Endometrial microvascular endothelial cells (primary cell): ENCODE data around the gene TNRC6C. TPM values are rescaled to one million over a fixed set of nuclear protein-coding genes. Genes with fewer than 3 reads are reported as not detected.

Experiments
- in situ Hi-C: cut with HindIII; loops from 2 replicates; pipeline ENCODE4 v1.10.0; 2017; ENCODE audit warnings: low sequenced_read_pairs, low pct_unique_long_range_greater_than_20kb; ENCODE audit errors: inconsistent ontology term
- total RNA-seq: library from RNA; depleted of rRNA; stranded (reverse); fragments of >200 nt; gene quantifications from one replicate; pipeline ENCODE4 v1.2.3, GENCODE V29; 2015; ENCODE audit errors: inconsistent ontology term

TNRC6C gene
- total RNA-seq, 1 donor from 2014 or later: 2.7 TPM

DNA sequence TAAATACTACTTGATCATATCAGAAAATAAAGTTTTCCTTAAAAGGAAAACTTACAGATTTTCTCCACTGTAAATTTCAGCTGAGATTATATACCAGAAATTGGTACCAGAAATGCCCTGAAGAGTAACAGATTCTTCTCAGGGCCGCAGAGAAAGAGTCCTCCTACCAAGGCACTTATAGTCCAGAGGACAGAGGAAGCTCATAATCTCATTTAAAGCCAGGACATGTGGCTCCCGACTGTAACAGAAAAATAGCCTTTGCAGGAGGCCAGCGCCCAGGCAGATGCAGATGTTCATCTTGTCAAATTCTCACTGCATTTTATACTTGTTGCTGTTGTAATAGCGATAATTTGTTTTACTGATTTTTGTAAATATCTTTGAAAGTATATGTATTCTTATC, 43.7 kb downstream of the TNRC6C start:
- in situ Hi-C loops: no loop called here

- in situ Hi-C loops: no loop called here
Measured at GRCh38 chr17:78005452-78006171, 47.1 kb downstream of the TNRC6C start.

DNA sequence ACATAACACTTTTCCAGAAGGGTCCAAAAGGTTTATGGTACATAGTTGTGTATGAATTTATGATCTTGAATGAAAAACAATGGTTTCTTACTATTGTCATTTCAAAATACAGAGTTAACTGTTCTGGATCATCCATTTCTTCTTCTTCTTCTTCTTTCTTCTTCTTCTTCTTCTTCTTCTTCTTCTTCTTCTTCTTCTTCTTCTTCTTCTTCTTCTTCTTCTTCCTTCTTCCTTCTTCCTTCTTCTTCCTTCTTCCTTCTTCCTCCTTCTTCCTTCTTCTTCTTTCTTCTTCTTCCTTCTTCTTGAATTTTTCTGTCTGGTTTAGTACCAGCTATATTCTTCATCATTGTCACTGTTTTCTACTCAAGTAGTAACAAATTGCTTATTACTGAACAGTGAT, 47.8 kb downstream of the TNRC6C start:
- in situ Hi-C loops: no loop called here

GRCh38 chr17:78007647-78008046, 49.1 kb downstream of the TNRC6C start:
- in situ Hi-C loops: no loop called here

DNA sequence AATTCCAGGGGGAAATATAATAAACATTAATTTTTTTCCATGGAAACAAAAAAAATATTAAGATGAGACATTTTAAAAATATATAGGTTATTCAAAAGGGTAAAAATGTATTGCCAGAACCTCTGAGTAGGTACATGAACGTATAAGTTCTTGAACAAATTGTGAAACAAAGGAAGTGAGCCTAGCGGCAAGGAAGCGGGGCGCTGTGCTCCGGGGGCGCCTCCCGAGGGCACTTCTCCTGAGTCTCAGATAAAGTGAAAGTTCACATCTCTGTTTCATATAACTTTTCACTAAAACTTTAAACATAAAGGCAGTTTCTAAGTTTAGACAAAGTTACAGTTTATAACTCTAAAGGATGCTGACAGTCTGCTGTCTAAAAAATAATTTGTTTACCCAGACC, 52.3 kb downstream of the TNRC6C start:
- in situ Hi-C loops: loop anchor here (10.0 kb wide), 1 partner anchor 276 kb away; no protein-coding TSS in a partner anchor

DNA sequence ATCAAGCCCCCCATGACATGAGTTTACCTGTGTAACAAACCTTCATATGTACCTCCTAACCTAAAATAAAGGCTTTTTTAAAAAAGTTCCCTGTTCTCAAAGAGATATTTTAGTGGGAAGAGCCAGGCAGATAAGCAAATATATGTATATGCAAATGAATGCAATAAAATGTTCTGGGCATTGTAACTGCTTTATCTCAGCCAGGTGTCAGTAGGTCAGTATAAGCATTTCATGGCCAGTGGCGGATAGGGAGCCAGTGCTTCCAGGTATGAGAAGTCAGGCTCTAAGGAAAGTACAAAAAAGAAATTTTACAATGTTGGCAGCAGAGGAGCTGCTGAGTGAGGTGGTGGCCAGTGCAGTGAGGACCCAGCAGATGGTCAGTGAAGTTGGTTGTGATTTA, 53.9 kb downstream of the TNRC6C start:
- in situ Hi-C loops: loop anchor here (10.0 kb wide), 1 partner anchor 278 kb away; no protein-coding TSS in a partner anchor

DNA sequence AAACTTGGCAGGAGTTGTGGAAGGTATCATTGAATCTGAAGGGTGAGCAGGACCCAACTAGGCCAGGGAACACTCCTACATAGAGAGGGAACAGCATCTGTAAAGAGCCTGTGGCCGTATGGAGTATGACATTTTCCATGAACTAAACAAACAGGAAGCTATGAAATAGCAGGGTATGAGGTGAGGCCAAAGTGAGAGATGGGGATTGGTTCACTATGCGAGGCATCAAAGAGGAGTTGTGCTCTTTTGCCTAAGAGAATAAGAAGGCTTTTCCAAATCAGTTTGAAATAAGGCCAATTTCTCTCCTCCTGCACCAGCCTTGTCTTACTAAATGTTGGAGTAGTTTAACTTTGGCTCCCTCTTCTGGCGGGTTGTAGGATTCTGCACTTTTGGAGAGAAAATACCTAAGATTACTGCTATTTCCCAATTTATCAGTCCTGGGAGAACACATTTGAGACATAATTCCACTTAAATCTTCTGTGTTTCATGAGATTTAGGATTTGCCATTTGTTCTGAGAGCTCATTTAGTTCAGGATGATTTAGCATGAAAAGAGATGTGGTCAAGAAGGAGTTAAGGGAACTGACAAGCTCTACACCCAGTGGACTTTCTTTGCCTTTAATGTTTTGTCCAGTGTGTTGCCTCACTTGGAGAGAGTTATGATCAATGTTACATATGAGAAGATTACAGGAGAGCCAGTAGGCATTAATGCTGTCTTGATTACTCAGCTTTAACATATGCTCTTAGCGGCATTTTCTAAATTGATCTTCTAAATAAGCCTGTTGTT, 55.4 kb downstream of the TNRC6C start:
- in situ Hi-C loops: loop anchor here (10.0 kb wide), 1 partner anchor 279 kb away; no protein-coding TSS in a partner anchor

- in situ Hi-C loops: loop anchor here (10.0 kb wide), 1 partner anchor 280 kb away; no protein-coding TSS in a partner anchor
Measured at GRCh38 chr17:78014646-78015045, 56.1 kb downstream of the TNRC6C start.

DNA sequence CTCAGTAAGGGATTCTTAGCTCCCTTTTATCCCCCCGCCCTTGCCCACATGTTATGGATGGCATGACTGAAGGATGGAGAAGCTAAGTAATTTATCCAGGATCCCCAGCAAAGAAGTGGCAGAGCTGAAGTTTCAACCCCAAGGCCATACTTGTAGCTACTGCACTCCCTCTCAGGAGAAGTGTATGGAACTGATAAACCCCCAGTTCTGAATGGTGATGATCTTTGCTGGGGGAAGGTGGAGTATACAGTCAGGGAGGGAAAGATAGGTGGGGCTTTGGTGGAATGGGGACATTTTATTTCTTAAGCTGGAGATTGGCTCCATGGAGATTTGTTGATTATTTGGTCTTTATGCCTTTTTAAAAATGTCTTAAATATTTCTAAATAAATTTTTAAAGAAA, 58.3 kb downstream of the TNRC6C start:
- in situ Hi-C loops: loop anchor here (10.0 kb wide), 1 partner anchor 282 kb away; no protein-coding TSS in a partner anchor

GRCh38 chr17:78019367-78019975, 61.0 kb downstream of the TNRC6C start:
- in situ Hi-C loops: loop anchor here (10.0 kb wide), 1 partner anchor 285 kb away; no protein-coding TSS in a partner anchor

- in situ Hi-C loops: loop anchor here (10.0 kb wide), 1 partner anchor 285 kb away; no protein-coding TSS in a partner anchor
Measured at GRCh38 chr17:78019976-78020716, 61.6 kb downstream of the TNRC6C start.

DNA sequence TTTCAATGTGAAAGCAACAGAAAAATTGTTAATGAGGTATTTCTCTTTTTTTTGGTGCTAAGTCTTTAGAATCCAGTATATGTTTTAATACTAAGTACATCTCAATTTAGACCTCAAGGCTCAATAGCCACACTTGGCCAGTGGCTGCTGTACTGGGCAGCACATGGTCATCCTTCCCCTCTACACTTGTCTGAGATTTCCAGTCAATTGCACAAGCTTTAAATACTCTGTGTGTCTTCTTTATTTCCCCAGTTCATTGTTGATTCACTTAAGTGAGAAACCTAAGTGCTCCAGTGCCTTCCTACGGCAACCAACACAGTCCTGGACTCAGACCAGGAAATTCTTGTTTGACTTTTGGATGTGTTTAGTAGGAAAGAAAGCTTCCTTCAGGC, 62.2 kb downstream of the TNRC6C start:
- in situ Hi-C loops: no loop called here

GRCh38 chr17:78022425-78022824, 63.9 kb downstream of the TNRC6C start:
- in situ Hi-C loops: no loop called here

GRCh38 chr17:78023042-78023441, 64.5 kb downstream of the TNRC6C start:
- in situ Hi-C loops: no loop called here

GRCh38 chr17:78026381-78026780, 67.9 kb downstream of the TNRC6C start:
- in situ Hi-C loops: no loop called here

DNA sequence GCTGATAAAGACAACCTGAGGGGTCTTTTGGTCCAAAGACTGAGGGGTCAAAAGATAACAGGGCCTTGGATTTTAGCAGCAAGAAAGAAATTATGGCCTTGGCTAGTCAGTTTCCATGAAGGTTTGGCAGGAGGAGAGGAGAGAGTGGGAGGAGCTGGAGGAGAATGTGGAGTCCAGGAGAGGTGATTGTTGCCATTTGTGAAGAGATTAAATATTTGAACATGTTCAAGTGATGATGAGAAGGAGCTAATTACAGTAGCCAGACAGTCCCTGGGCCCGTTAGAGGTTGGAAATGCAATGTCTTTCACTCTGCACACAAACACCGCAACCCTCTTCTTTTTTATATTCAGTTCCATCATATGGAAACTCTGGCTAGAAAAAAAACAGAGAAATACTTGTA, 68.6 kb downstream of the TNRC6C start:
- in situ Hi-C loops: no loop called here

DNA sequence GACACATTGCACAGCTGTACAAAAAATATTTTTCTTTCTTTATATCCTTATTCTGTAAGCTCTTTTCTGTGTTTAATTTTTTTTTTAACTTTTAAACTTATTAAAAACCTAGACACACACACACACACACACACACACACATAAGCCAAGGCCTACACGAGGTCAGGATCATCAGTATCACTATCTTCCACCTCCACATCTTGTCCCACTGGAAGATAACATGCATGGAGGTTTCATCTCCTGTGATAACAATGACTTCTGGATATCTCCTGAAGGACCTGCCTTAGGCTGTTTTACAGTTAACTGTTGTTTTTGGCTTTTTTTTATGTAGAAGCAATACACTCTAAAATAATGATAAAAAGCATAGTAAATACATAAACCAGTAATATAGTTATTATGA, 71.2 kb downstream of the TNRC6C start:
- in situ Hi-C loops: no loop called here

GRCh38 chr17:78031435-78031834, 72.9 kb downstream of the TNRC6C start:
- in situ Hi-C loops: no loop called here

- in situ Hi-C loops: no loop called here
Measured at GRCh38 chr17:78032166-78032565, 73.7 kb downstream of the TNRC6C start.
